Calu3 (cell line): ENCODE data around the gene FCER2. TPM values are rescaled to one million over a fixed set of nuclear protein-coding genes. Genes with fewer than 3 reads are reported as not detected.

Experiments
- Bru-seq: library from RNA; stranded (reverse); fragments of 400-500 nt; gene quantifications from one replicate; lab custom pipeline; 2021; lab: Mats Ljungman, UMichigan
- BruChase-seq, 2 experiments: library from RNA; stranded (reverse); fragments of 400-500 nt; gene quantifications; one replicate each; lab custom pipeline; 2021; lab: Mats Ljungman, UMichigan
- BruUV-seq: library from RNA; stranded (reverse); fragments of 400-500 nt; replicated peaks from 2 replicates; lab custom pipeline; 2021; lab: Mats Ljungman, UMichigan
- CTCF ChIA-PET: fragments of 300-600 bp; sonication (Branson Sonifier 250); formaldehyde crosslinking; loops from one replicate; lab custom pipeline; 2022; ENCODE audit warnings: antibody characterized with exemption; lab: Charles Lee
- DNase-seq: peaks from one replicate; pipeline ENCODE4 v3.0.0; 2022
- H3K27ac Mint-ChIP-seq: one replicate; pipeline ENCODE4 v1.8.0; 2022; ENCODE audit warnings: mixed read lengths; ENCODE audit not compliant: unreplicated experiment
- H3K27me3 Mint-ChIP-seq: one replicate; pipeline ENCODE4 v1.8.0; 2022; ENCODE audit warnings: mixed read lengths; ENCODE audit not compliant: unreplicated experiment
- H3K36me3 Mint-ChIP-seq: one replicate; pipeline ENCODE4 v1.8.0; 2022; ENCODE audit warnings: mild to moderate bottlenecking, moderate library complexity, mixed read lengths; ENCODE audit not compliant: insufficient read depth, unreplicated experiment
- H3K4me1 Mint-ChIP-seq: one replicate; pipeline ENCODE4 v1.8.0; 2022; ENCODE audit warnings: mild to moderate bottlenecking, low read depth, mixed read lengths; ENCODE audit not compliant: unreplicated experiment
- H3K4me3 Mint-ChIP-seq: one replicate; pipeline ENCODE4 v1.8.0; 2022; ENCODE audit warnings: mild to moderate bottlenecking, low read depth, moderate library complexity, mixed read lengths; ENCODE audit not compliant: unreplicated experiment
- H3K9me3 Mint-ChIP-seq: one replicate; pipeline ENCODE4 v1.8.0; 2022; ENCODE audit warnings: low read depth, mixed read lengths; ENCODE audit not compliant: unreplicated experiment
- CTCF ChIP-seq: fragments of 200-600 bp; IDR thresholded peaks from one replicate; pipeline ENCODE4 v1.8.0; 2022; ENCODE audit warnings: antibody characterized with exemption; ENCODE audit not compliant: unreplicated experiment
- intact Hi-C: fragments of 100-400 bp; cut with micrococcal nuclease; formaldehyde crosslinking; loops from one replicate; pipeline ENCODE4 v1.10.0; 2022; ENCODE audit not compliant: unreplicated experiment
- long read RNA-seq: library from polyadenylated mRNA; stranded (forward); transcript quantifications from one replicate; pipeline ENCODE4 v2.0.0, GENCODE V29; 2022
- total RNA-seq: library from RNA; stranded (reverse); gene quantifications from 2 replicates; pipeline ENCODE4 v1.2.3, GENCODE V29; 2022

The FCER2 gene
- not detected in 2 replicates for total RNA-seq
- Bru-seq, nascent RNA, result not detected
- not detected for BruChase-seq, experiment 1, labeled RNA remaining after a 6-hour chase
- BruChase-seq, experiment 2, labeled RNA remaining after a 2-hour chase, result not detected
- long read RNA-seq, result 0 reads

- CTCF ChIA-PET, result no interaction called here
- Mint-ChIP-seq H3K27me3 (peaks cover 81% of the 10 kb centered on the region), H3K9me3 (no peaks in the 10 kb centered on the region), H3K4me1 (no peaks in the 10 kb centered on the region), H3K27ac (no peak within 1 kb of the TSS), H3K4me3 (no peak within 1 kb of the TSS), H3K36me3 (no peaks in the 10 kb centered on the region)
- intact Hi-C loops, result no loop called here
- no peak for DNase-seq
- no TSS peak for BruUV-seq
- TF ChIP-seq CTCF, result no peak
Measured at GRCh38 chr19:7701654-7702457, at the start of gene FCER2. FCER2 (minus strand) TSS chr19:7702131; CDS start chr19:7699760, 2,371 bp downstream.

- Mint-ChIP-seq H3K36me3 (no peaks in the 10 kb centered on the region), H3K27me3 (peaks cover 54% of the 10 kb centered on the region), H3K4me1 (peaks cover 8% of the 10 kb centered on the region), H3K27ac (no peak overlapping the region), H3K4me3 (no peak overlapping the region), H3K9me3 (peaks cover 2% of the 10 kb centered on the region)
- no peak for TF ChIP-seq CTCF
- DNase-seq, result no peak
- CTCF ChIA-PET, result no interaction called here
- BruUV-seq, result no TSS peak
- intact Hi-C loops, result no loop called here
Measured at GRCh38 chr19:7751157-7751783, 49.3 kb upstream of the FCER2 start.

GRCh38 chr19:7748756-7749155 is 46.8 kb upstream of the FCER2 start:
- TF ChIP-seq CTCF, result no peak
- Mint-ChIP-seq H3K4me1 (peaks cover 8% of the 10 kb centered on the region), H3K27ac (no peak overlapping the region), H3K4me3 (no peak overlapping the region), H3K27me3 (peaks cover 45% of the 10 kb centered on the region), H3K9me3 (no peaks in the 10 kb centered on the region), H3K36me3 (no peaks in the 10 kb centered on the region)
- CTCF ChIA-PET, result no interaction called here
- BruUV-seq, result no TSS peak
- peak; percentile 36 for DNase-seq
- intact Hi-C loops, result loop anchor here (5.0 kb wide), 1 partner anchor 49 kb away; no protein-coding TSS in a partner anchor

GRCh38 chr19:7748171-7748570 is 46.2 kb upstream of the FCER2 start:
- no peaks in the 10 kb centered on the region for H3K36me3 Mint-ChIP-seq
- DNase-seq, result no peak
- no peak for TF ChIP-seq CTCF
- H3K9me3 Mint-ChIP-seq, result no peaks in the 10 kb centered on the region
- peaks cover 51% of the 10 kb centered on the region for H3K27me3 Mint-ChIP-seq
- H3K27ac Mint-ChIP-seq, result no peak overlapping the region
- no TSS peak for BruUV-seq
- CTCF ChIA-PET, result no interaction called here
- intact Hi-C loops, result loop anchor here (5.0 kb wide), 1 partner anchor 49 kb away; no protein-coding TSS in a partner anchor
- H3K4me1 Mint-ChIP-seq, result peaks cover 8% of the 10 kb centered on the region
- H3K4me3 Mint-ChIP-seq, result no peak overlapping the region
